Kidney epithelial cell (primary cell): ENCODE measurements around the gene PCSK5. TPM values are rescaled to one million over a fixed set of nuclear protein-coding genes. Genes with fewer than 3 reads are reported as not detected.

Source experiments
- DNase-seq: peaks from one replicate; pipeline ENCODE4 v3.0.0-alpha.2; 2010; ENCODE audit warnings: low read depth
- H3K27me3 ChIP-seq: 2 replicates; pipeline ENCODE4 v1.6.0; 2011; ENCODE audit warnings: low read length; ENCODE audit not compliant: control insufficient read depth, insufficient read depth
- H3K36me3 ChIP-seq: 2 replicates; pipeline ENCODE4 v1.5.1; 2011; ENCODE audit warnings: low read length; ENCODE audit not compliant: control insufficient read depth, insufficient read depth
- H3K4me3 ChIP-seq: 2 replicates; pipeline ENCODE4 v1.5.1; 2011; ENCODE audit warnings: low read depth, mild to moderate bottlenecking, control low read depth, low read length
- total RNA-seq: library from RNA; depleted of rRNA; stranded (reverse); fragments of >200 nt; gene quantifications from 2 replicates; pipeline ENCODE4 v1.2.3, GENCODE V29; 2015
- TF ChIP-seq, protein P1 (sequence below): IDR thresholded peaks from 2 replicates; pipeline ENCODE4 v1.5.1; 2011; ENCODE audit warnings: mild to moderate bottlenecking, moderate library complexity, low read length, control low read depth, inconsistent platforms; ENCODE audit not compliant: insufficient read depth, poor library complexity, severe bottlenecking

The PCSK5 gene
- total RNA-seq, 1 donor from 2014 or later: 3.8 TPM

DNA sequence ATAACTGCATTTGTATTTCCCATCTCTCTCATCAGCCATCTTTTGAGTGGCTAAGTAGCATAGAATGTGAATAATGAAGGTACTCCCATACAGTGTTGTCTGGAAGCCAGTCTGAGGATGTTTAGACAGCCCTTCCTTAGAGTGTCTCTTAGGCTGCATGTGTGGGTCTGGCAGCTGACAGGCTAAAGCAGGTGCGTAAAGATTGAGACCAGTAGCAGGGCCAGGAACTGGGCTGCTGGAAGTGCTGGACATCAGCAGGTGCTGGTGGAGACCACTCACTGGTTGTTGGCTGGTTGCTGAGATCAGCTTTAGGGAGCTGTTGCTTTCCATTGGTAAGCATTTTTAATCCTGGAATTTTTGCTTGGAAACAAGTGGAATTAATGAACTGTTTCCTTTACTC is 197.5 kb downstream of the PCSK5 start:
- no peaks in the 10 kb centered on the region for H3K36me3 ChIP-seq
- H3K4me3 ChIP-seq: no peak overlapping the region
- DNase-seq: no peak
- TF ChIP-seq, protein P1, sequence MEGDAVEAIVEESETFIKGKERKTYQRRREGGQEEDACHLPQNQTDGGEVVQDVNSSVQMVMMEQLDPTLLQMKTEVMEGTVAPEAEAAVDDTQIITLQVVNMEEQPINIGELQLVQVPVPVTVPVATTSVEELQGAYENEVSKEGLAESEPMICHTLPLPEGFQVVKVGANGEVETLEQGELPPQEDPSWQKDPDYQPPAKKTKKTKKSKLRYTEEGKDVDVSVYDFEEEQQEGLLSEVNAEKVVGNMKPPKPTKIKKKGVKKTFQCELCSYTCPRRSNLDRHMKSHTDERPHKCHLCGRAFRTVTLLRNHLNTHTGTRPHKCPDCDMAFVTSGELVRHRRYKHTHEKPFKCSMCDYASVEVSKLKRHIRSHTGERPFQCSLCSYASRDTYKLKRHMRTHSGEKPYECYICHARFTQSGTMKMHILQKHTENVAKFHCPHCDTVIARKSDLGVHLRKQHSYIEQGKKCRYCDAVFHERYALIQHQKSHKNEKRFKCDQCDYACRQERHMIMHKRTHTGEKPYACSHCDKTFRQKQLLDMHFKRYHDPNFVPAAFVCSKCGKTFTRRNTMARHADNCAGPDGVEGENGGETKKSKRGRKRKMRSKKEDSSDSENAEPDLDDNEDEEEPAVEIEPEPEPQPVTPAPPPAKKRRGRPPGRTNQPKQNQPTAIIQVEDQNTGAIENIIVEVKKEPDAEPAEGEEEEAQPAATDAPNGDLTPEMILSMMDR: no peak
- no peaks in the 10 kb centered on the region for H3K27me3 ChIP-seq

DNA sequence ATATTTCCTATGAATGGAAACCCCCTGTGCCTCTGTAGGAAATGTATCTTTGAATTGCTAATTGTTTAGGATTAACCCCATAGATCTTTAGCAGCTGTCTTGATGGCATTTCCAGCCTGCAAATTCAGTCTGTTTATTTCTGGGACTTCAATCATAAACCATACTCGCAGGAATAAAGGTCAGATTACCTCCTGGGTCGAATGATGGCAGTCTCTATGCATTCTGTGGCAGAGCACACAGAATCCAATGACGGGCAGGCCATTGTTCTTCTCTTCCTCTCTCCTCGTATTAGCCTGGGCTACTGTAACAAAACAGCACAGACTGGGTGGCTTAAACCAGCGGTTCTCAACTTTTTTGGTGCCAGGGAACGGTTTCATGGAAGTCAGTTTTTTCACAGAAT is 199.9 kb downstream of the PCSK5 start:
- no peaks in the 10 kb centered on the region for H3K27me3 ChIP-seq
- TF ChIP-seq, protein P1: no peak
- no peak overlapping the region for H3K4me3 ChIP-seq
- no peak for DNase-seq
- no peaks in the 10 kb centered on the region for H3K36me3 ChIP-seq

DNA sequence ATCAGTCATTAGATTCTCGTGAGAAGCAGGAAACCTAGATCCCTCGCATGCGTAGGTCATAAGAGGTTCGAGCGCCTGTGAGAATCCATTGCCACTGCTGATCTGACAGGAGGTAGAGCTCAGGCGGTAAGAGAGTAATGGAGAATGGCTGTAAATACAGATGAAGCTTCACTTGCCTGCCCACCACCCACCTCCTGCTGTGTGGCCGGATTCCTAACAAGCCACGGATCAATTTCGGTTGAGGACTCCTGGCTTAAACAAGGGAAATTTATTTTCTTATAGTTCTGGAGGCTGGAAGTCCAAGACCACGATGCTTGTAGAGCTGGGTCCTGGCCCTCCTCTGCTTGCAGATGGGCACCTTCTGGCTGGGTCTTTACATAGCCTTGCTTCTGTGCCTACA is 200.4 kb downstream of the PCSK5 start:
- TF ChIP-seq, protein P1: no peak
- no peak overlapping the region for H3K4me3 ChIP-seq
- no peaks in the 10 kb centered on the region for H3K27me3 ChIP-seq
- H3K36me3 ChIP-seq: no peaks in the 10 kb centered on the region
- no peak for DNase-seq

DNA sequence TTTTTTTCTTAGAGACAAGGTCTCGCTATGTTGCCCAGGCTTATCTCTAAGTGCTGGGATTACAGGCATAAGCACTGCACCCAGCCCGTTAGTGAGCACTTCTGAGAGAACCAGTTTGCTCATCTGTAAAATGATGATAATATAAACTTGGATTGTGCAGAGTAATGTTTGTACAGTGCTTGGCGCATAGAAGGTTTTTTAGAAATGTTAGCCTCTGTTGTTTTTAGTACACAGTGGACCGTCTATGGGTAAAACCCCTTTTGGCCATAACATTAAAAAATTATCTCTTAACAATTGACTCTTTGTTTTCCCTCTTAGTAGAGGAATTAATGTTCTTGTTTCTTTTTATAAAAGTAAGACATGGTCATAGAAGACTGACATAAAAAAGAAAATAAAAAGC is 202.1 kb downstream of the PCSK5 start:
- Histone ChIP-seq H3K27me3 (no peaks in the 10 kb centered on the region), H3K4me3 (no peak overlapping the region), H3K36me3 (no peaks in the 10 kb centered on the region)
- no peak for DNase-seq
- TF ChIP-seq, protein P1: no peak

DNA sequence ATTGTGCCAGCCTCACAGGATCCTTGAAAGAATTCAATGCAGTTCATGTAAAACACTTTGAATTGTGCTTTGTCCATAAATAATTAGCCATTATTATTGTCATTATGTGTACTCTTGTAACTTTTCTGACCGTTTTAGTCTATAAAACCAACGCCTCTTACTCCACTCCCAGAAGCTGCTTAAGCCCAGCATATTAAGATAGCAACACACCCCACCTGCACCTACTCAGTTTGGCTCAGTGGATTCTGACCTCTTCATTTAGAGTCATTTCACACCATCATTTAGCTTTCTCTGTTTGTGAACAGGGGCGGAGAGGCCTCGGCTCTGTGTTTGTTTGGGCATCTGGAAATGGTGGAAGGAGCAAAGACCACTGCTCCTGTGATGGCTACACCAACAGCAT is 205.1 kb downstream of the PCSK5 start:
- H3K4me3 ChIP-seq: no peak overlapping the region
- TF ChIP-seq, protein P1: no peak
- DNase-seq: no peak
- H3K36me3 ChIP-seq: no peaks in the 10 kb centered on the region
- H3K27me3 ChIP-seq: no peaks in the 10 kb centered on the region

DNA sequence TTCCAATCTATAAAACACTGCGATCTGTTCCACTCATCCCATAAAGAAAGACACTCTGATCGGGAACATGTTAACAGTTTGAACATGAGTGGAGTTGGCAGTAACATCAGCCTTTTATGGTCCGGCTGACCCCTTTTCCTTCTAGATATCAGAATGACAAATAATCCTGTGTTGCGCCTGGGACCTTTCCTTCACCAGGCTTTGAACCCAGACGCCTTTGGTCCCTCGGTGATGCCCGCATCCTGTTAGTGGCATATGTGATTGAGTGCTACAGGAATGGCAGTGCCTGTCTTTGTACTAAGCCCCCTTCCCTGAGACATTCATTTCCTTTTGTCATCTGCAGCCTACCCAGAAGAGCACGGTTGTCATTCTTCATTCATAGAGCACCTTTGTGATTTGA is 209.0 kb downstream of the PCSK5 start:
- no peak for DNase-seq
- TF ChIP-seq, protein P1: no peak

More for the DNA sequence above, 209.0 kb downstream of the PCSK5 start:
- H3K27me3 ChIP-seq: no peaks in the 10 kb centered on the region
- H3K4me3 ChIP-seq: no peak overlapping the region
- H3K36me3 ChIP-seq: no peaks in the 10 kb centered on the region
